GM12878 (cell line): Measurements from ENCODE around the gene MROH9. TPM values are rescaled to one million over a fixed set of nuclear protein-coding genes. Genes with fewer than 3 reads are reported as not detected.

Experiments
- ATAC-seq: fragments of 200-7000 bp; cut with Tn5 transposase; 3 replicates; pipeline ENCODE4 v1.9.1; 2020; ENCODE audit warnings: mild to moderate bottlenecking, moderate library complexity
- BruUV-seq: library from RNA; stranded (reverse); fragments of 400-500 nt; replicated peaks from 2 replicates; lab custom pipeline; 2021; lab: Mats Ljungman, UMichigan
- CTCF ChIA-PET: fragments of 300-600 bp; sonication (Branson Sonifier 250); formaldehyde crosslinking; extraction: SDS; loops from one replicate; lab custom pipeline; 2021; ENCODE audit warnings: inconsistent platforms; lab: Yijun Ruan, JAX
- POLR2A ChIA-PET: fragments of 350-600 bp; formaldehyde crosslinking; extraction: SDS; loops from one replicate; lab custom pipeline; 2021; ENCODE audit warnings: inconsistent platforms; lab: Charles Lee
- RAD21 ChIA-PET: fragments of 300-600 bp; sonication (Branson Sonifier 250); formaldehyde crosslinking; loops from one replicate; lab custom pipeline; 2023; ENCODE audit warnings: antibody characterized with exemption; ENCODE audit not compliant: unreplicated experiment; lab: Charles Lee
- SMC1A ChIA-PET: fragments of 300-600 bp; sonication (Branson Sonifier 250); formaldehyde crosslinking; loops from one replicate; lab custom pipeline; 2023; ENCODE audit not compliant: unreplicated experiment, uncharacterized antibody; lab: Charles Lee
- DNase-seq: peaks from one replicate; pipeline ENCODE4 v3.0.0-alpha.2; 2011; ENCODE audit warnings: low read depth, low spot score
- FAIRE-seq: peaks from 3 replicates; lab custom pipeline; 2011; peaks lifted over from hg19 to GRCh38; lab: Jason Lieb, UNC
- H2AFZ ChIP-seq: 2 replicates; pipeline ENCODE4 v1.6.0; 2011; ENCODE audit warnings: low read depth, low read length, control low read depth; ENCODE audit not compliant: control insufficient read depth
- H3K27ac ChIP-seq: 2 replicates; pipeline ENCODE4 v1.5.1; 2011; ENCODE audit warnings: control low read depth; ENCODE audit not compliant: control insufficient read depth, insufficient read depth
- H3K27me3 ChIP-seq, 2 experiments: replicated peaks in 1 of 2; 2 replicates each; pipeline versions ENCODE4 v1.6.0 to v1.6.1; 2011; ENCODE audit warnings: low read length in 1 of 2; ENCODE audit not compliant: control insufficient read depth in 2 of 2, insufficient read depth in 2 of 2
- H3K36me3 ChIP-seq, 2 experiments: 2 replicates each; pipeline ENCODE4 v1.5.1; 2011; ENCODE audit warnings: low read length in 1 of 2; ENCODE audit not compliant: control insufficient read depth in 2 of 2, insufficient read depth in 2 of 2
- H3K4me1 ChIP-seq: 2 replicates; pipeline ENCODE4 v1.6.1; 2011; ENCODE audit warnings: mild to moderate bottlenecking, low read length, moderate library complexity, mixed read lengths; ENCODE audit not compliant: control insufficient read depth, insufficient read depth
- H3K4me2 ChIP-seq: 2 replicates; pipeline ENCODE4 v1.6.0; 2011; ENCODE audit warnings: control low read depth; ENCODE audit not compliant: control insufficient read depth, insufficient read depth
- H3K4me3 ChIP-seq: fragments of 200-600 bp; sonication (generic); 2 replicates; pipeline ENCODE4 v1.5.1; 2016
- H3K79me2 ChIP-seq: 2 replicates; pipeline ENCODE4 v1.6.0; 2011; ENCODE audit warnings: low read length; ENCODE audit not compliant: control insufficient read depth, insufficient read depth
- H3K9ac ChIP-seq: 2 replicates; pipeline ENCODE4 v1.8.0; 2011; ENCODE audit warnings: low read length, control low read depth, mixed read lengths; ENCODE audit not compliant: control insufficient read depth, insufficient read depth
- H3K9me3 ChIP-seq: replicated peaks from 3 replicates; pipeline ENCODE4 v1.5.1; 2011; ENCODE audit warnings: mild to moderate bottlenecking, low read length; ENCODE audit not compliant: control insufficient read depth, insufficient read depth
- H4K20me1 ChIP-seq: 2 replicates; pipeline ENCODE4 v1.6.0; 2011; ENCODE audit not compliant: control insufficient read depth, insufficient read depth
- BCL11A ChIP-seq: IDR thresholded peaks from 2 replicates; pipeline ENCODE4 v1.6.1; 2011; ENCODE audit warnings: low read depth, low read length
- BMI1 ChIP-seq: fragments of 450-650 bp; IDR thresholded peaks from 2 replicates; pipeline ENCODE4 v1.6.1; 2016; ENCODE audit warnings: mild to moderate bottlenecking, moderate library complexity, borderline replicate concordance
- CBFB ChIP-seq: IDR thresholded peaks from 2 replicates; pipeline ENCODE4 v1.6.1; 2016; ENCODE audit warnings: antibody characterized with exemption, low read depth
- DPF2 ChIP-seq: fragments of 450-650 bp; IDR thresholded peaks from 2 replicates; pipeline ENCODE4 v1.6.1; 2017; ENCODE audit warnings: mild to moderate bottlenecking
- GABPA ChIP-seq: IDR thresholded peaks from 2 replicates; pipeline ENCODE4 v1.6.1; 2014; ENCODE audit warnings: antibody characterized with exemption, low read depth, mild to moderate bottlenecking, inconsistent platforms
- JUNB ChIP-seq: IDR thresholded peaks from 2 replicates; pipeline ENCODE4 v1.6.1; 2016; ENCODE audit warnings: antibody characterized with exemption, mild to moderate bottlenecking
- KLF5 ChIP-seq: fragments of 450-650 bp; IDR thresholded peaks from 2 replicates; pipeline ENCODE4 v1.6.1; 2014; ENCODE audit warnings: mild to moderate bottlenecking; ENCODE audit not compliant: partially characterized antibody
- MXI1 ChIP-seq: fragments of 150-350 bp; IDR thresholded peaks from 2 replicates; pipeline ENCODE4 v1.6.1; 2011; ENCODE audit warnings: low read depth, mild to moderate bottlenecking, inconsistent platforms, low read length, improper control_type of control experiment
- NFYA ChIP-seq: IDR thresholded peaks from 2 replicates; pipeline ENCODE4 v1.6.1; 2011; ENCODE audit warnings: low read depth, mild to moderate bottlenecking, low read length, improper control_type of control experiment, borderline replicate concordance
- SRF ChIP-seq, 2 experiments: IDR thresholded peaks; 2 replicates each; pipeline ENCODE4 v1.6.1; 2011; ENCODE audit warnings: low read depth in 2 of 2, low read length in 2 of 2, mild to moderate bottlenecking in 1 of 2, moderate library complexity in 1 of 2
- ZNF217 ChIP-seq: fragments of 450-650 bp; IDR thresholded peaks from 2 replicates; pipeline ENCODE4 v1.6.1; 2017; ENCODE audit warnings: antibody characterized with exemption, mild to moderate bottlenecking
- WGBS: methylation state at CpG from one replicate; pipeline ENCODE4 v1.1.6; 2016; ENCODE audit warnings: low lambda C conversion rate; ENCODE audit not compliant: insufficient replicate concordance, insufficient coverage; ENCODE audit errors: missing lambda C conversion rate; 5-methylcytosine and 5-hydroxymethylcytosine counted together
- in situ Hi-C: fragments of 300-500 bp; cut with MboI; formaldehyde crosslinking; loops from 9 replicates; pipeline ENCODE4 v1.14.3; 2018; ENCODE audit warnings: mixed read lengths
- intact Hi-C: fragments of 100-400 bp; cut with micrococcal nuclease; formaldehyde crosslinking; loops from one replicate; pipeline ENCODE4 v1.14.2; 2022; ENCODE audit not compliant: unreplicated experiment
- polyA plus RNA-seq, 11 experiments: library from polyadenylated mRNA; depleted of rRNA in 4 of 11; unstranded in 6 of 11; stranded (reverse) in 5 of 11; fragments of >200 nt; fragmentation: Nextera tagmentation in 4 of 11; fragmentation: Illumina TruSeq in 1 of 11; extraction: Ambion mirVana in 4 of 11; extraction: Trizol in 1 of 11; gene quantifications; 1 replicate in 1 of 11; 2 replicates in 10 of 11; pipeline versions ENCODE4 v1.2.1 to v1.2.3, GENCODE V29; 2011 to 2016; ENCODE audit warnings: inconsistent platforms in 2 of 11, missing spikeins in 2 of 11, low read depth in 1 of 11
- total RNA-seq, 4 experiments: library from RNA; depleted of rRNA in 3 of 4; stranded (reverse); fragments of >200 nt in 3 of 4; fragmentation: Illumina TruSeq in 1 of 4; extraction: Trizol in 1 of 4; gene quantifications; 2 replicates each; pipeline versions ENCODE4 v1.2.1 to v1.2.3, GENCODE V29; 2013 to 2021
- TF ChIP-seq, protein P1 (sequence below): fragments of 450-650 bp; conservative IDR thresholded peaks from 2 replicates; pipeline ENCODE4 v1.6.1; 2017; ENCODE audit warnings: mild to moderate bottlenecking, moderate library complexity
- TF ChIP-seq, protein P2 (sequence below): fragments of 450-650 bp; IDR thresholded peaks from 2 replicates; pipeline ENCODE4 v1.6.1; 2016; ENCODE audit warnings: mild to moderate bottlenecking

MROH9 gene
- total and polyA plus RNA-seq, 10 of the 15 experiments (the other 5 are each of a cell fraction or from before 2014, with no cell fraction given) = not detected

DNA sequence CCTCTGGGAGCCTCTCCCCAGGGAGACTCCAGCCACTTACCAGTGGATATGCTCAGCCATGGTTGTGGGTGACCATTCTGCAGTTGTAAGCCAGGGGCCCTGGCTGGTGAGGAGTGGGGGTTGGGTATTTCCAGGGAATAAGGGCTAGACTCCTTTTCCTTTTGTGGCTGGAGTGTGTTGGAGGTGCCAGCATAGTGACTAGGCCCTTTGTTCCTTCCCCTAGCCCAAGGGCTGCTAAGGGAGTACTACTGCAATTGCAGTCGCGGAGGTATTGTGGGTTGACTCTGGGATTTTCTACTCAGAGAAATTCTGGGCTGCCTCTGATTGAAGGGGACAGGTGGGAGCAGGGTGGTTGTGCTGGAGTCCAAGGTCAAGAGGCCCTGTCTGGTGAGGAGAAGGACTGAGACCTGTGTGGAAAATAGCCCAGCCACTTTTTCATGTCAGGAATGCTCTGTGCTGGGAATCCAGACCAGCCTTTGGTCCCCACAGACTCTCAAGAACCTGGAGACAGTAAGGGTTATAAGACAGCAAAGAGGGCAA is 43.1 kb downstream of the MROH9 start:
- intact Hi-C loops = no loop called here
- BruUV-seq = no TSS peak
- CTCF ChIA-PET = no interaction called here
- Histone ChIP-seq H3K4me2 (no peak overlapping the region), H3K27me3 (no peaks in the 10 kb centered on the region), H3K79me2 (no peaks in the 10 kb centered on the region), H3K36me3 (no peaks in the 10 kb centered on the region), H3K4me1 (no peaks in the 10 kb centered on the region), H3K9ac (no peak overlapping the region), H4K20me1 (no peaks in the 10 kb centered on the region), H3K4me3 (no peak overlapping the region)
- FAIRE-seq (no peak), ATAC-seq (no peak)
- RAD21 ChIA-PET = no interaction called here
- WGBS = 5% methylated on average over 2 of the region's 2 CpGs
- no peak for TF ChIP-seq ZNF217
- TF ChIP-seq, all 136 proteins: peak for 0
- no peak for DNase-seq
- ChIA-PET POLR2A (no interaction called here), SMC1A (interaction anchor here (1.3 to 1.4 kb wide), 2 partner anchors 9 to 14 kb away, joined by 3 to 5 read pairs; no protein-coding TSS in a partner anchor)
- Histone ChIP-seq H3K9me3 (no peaks in the 10 kb centered on the region), H3K27ac (no peak overlapping the region), H2AFZ (no peak overlapping the region)
- in situ Hi-C loops = no loop called here

DNA sequence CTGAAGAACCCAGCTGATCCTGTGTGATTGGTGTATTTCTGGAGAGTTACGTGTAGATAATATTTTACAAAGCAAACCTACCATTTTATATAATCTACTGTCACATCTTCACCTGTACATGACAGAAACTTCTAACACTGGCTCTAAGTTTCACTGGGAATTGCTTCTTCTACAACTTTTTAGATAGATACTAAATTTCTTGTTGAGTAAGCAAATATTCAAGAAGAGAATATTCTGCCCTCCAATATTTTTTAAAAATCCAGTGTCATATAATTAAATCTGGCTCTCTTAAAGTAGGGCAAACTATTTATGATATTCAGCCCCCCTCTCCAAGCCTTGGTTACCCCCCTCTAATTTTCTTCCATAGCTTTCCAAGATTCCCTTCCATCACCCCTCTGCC is 50.1 kb downstream of the MROH9 start:
- RAD21 ChIA-PET = no interaction called here
- Histone ChIP-seq H3K79me2 (no peaks in the 10 kb centered on the region), H3K4me3 (no peak overlapping the region), H3K27me3 (no peaks in the 10 kb centered on the region), H3K27ac (no peak overlapping the region), H3K36me3 (no peaks in the 10 kb centered on the region), H3K4me2 (no peak overlapping the region), H3K9me3 (no peaks in the 10 kb centered on the region), H3K4me1 (no peaks in the 10 kb centered on the region), H4K20me1 (no peaks in the 10 kb centered on the region), H2AFZ (no peak overlapping the region), H3K9ac (no peak overlapping the region)
- intact Hi-C loops = no loop called here
- POLR2A ChIA-PET = no interaction called here
- TF ChIP-seq SRF (IDR thresholded peaks at IDR 0.05; ENCODE audit: low read depth in 2 of 2, low read length in 2 of 2) (no peak), GABPA (no peak), CBFB (no peak), DPF2 (no peak), KLF5 (no peak), MXI1 (no peak), NFYA (no peak), BMI1 (no peak), BCL11A (no peak), JUNB (no peak)
- TF ChIP-seq, protein P1, sequence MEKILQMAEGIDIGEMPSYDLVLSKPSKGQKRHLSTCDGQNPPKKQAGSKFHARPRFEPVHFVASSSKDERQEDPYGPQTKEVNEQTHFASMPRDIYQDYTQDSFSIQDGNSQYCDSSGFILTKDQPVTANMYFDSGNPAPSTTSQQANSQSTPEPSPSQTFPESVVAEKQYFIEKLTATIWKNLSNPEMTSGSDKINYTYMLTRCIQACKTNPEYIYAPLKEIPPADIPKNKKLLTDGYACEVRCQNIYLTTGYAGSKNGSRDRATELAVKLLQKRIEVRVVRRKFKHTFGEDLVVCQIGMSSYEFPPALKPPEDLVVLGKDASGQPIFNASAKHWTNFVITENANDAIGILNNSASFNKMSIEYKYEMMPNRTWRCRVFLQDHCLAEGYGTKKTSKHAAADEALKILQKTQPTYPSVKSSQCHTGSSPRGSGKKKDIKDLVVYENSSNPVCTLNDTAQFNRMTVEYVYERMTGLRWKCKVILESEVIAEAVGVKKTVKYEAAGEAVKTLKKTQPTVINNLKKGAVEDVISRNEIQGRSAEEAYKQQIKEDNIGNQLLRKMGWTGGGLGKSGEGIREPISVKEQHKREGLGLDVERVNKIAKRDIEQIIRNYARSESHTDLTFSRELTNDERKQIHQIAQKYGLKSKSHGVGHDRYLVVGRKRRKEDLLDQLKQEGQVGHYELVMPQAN = no peak
- TF ChIP-seq, protein P2, sequence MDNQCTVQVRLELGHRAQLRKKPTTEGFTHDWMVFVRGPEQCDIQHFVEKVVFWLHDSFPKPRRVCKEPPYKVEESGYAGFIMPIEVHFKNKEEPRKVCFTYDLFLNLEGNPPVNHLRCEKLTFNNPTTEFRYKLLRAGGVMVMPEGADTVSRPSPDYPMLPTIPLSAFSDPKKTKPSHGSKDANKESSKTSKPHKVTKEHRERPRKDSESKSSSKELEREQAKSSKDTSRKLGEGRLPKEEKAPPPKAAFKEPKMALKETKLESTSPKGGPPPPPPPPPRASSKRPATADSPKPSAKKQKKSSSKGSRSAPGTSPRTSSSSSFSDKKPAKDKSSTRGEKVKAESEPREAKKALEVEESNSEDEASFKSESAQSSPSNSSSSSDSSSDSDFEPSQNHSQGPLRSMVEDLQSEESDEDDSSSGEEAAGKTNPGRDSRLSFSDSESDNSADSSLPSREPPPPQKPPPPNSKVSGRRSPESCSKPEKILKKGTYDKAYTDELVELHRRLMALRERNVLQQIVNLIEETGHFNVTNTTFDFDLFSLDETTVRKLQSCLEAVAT = no peak
- ATAC-seq (no peak), DNase-seq (no peak), FAIRE-seq (no peak)
- CTCF ChIA-PET = interaction anchor here (1.6 kb wide), 1 partner anchor 19 kb away, joined by 4 read pairs; no protein-coding TSS in a partner anchor
- SMC1A ChIA-PET = no interaction called here
- BruUV-seq = no TSS peak
- WGBS = 0% methylated on average over 1 of the region's 1 CpG
- in situ Hi-C loops = no loop called here
